ENCODE measurements around the gene UGT1A6. TPM values are rescaled to one million over a fixed set of nuclear protein-coding genes. Genes with fewer than 3 reads are reported as not detected.

The UGT1A6 gene
- polyA plus RNA-seq, 2 of the 4 experiments (the other 2 are of a cell fraction), result 2.5 to 3.5 TPM

GRCh38 chr2:233679196-233679595 is 13.5 kb upstream of the UGT1A6 start:
- Histone ChIP-seq H3K4me3 (no peak overlapping the region), H3K4me2 (no peak overlapping the region), H3K9me3 (no peaks in the 10 kb centered on the region; the same call in 1 of the 3 replicates), H3K27ac (peak overlapping the region; percentile 44 to 80; a peak in 3 of 6 replicates), H3K4me1 (peaks cover 16% of the 10 kb centered on the region; the same call in 1 of the 3 replicates)
- no peak for FAIRE-seq
- WGBS (ENCODE audit: missing lambda C conversion rate), result 87% methylated on average over 4 of the region's 4 CpGs
- TF ChIP-seq ZSCAN20 (CRISPR knock-in tag; IDR thresholded peaks at IDR 0.05), result no peak
- no peak for TF ChIP-seq NPAS2 (CRISPR knock-in tag; IDR thresholded peaks at IDR 0.05; ENCODE audit: borderline replicate concordance)
- no peak for TF ChIP-seq REST (IDR thresholded peaks at IDR 0.05)
- no peak for TF ChIP-seq GATA3 (IDR thresholded peaks at IDR 0.05; ENCODE audit: borderline replicate concordance)
- no peak for TF ChIP-seq SMC3 (IDR thresholded peaks at IDR 0.05)
- TF ChIP-seq BCL3 (IDR thresholded peaks at IDR 0.05), result no peak
- TF ChIP-seq POLR2A (IDR thresholded peaks at IDR 0.05; ENCODE audit: low read length), result no peak
- no peak for TF ChIP-seq POLR2AphosphoS2 (conservative IDR thresholded peaks at IDR 0.05; ENCODE audit: low read length)
- no peak for TF ChIP-seq RNF2 (IDR thresholded peaks at IDR 0.05; ENCODE audit: borderline replicate concordance, low read depth)
- TF ChIP-seq HMGXB4 (CRISPR knock-in tag; IDR thresholded peaks at IDR 0.05; ENCODE audit: borderline replicate concordance), result no peak
- no peak for TF ChIP-seq ZNF302 (CRISPR knock-in tag; IDR thresholded peaks at IDR 0.05)
- POLR2A ChIA-PET, result no interaction called here
- no peak for ATAC-seq
- CTCF ChIA-PET, result interaction anchor here (1.4 kb wide), 1 partner anchor 9 kb away, joined by 3 read pairs; no protein-coding TSS in a partner anchor
- no peak for DNase-seq (ENCODE audit: low read depth in 1 of 2, low spot score in 1 of 2)

GRCh38 chr2:233680361-233681045 is 12.2 kb upstream of the UGT1A6 start:
- Histone ChIP-seq H3K9me3 (peaks cover 5% of the 10 kb centered on the region), H3K27ac (peak overlapping the region; percentile 44 to 80; a peak in 5 of 6 replicates), H3K4me2 (no peak overlapping the region), H3K4me3 (no peak overlapping the region), H3K4me1 (peaks cover 16% of the 10 kb centered on the region; the same call in 1 of the 3 replicates)
- DNase-seq (ENCODE audit: low read depth in 1 of 2, low spot score in 1 of 2) (no peak), ATAC-seq (peak in 1 of 2 experiments; percentile 26; a peak in 2 of 6 replicates), FAIRE-seq (no peak)
- ChIA-PET CTCF (interaction anchor here (0.6 to 1.8 kb wide), 5 partner anchors 8 to 518 kb away, joined by 3 to 4 read pairs (median 3); no protein-coding TSS in a partner anchor), POLR2A (no interaction called here)
- WGBS (ENCODE audit: missing lambda C conversion rate), result 91% methylated on average over 4 of the region's 4 CpGs
- TF ChIP-seq NFE2L2 (conservative IDR thresholded peaks at IDR 0.05; ENCODE audit: low read length) (no peak), ZC3H11A (IDR thresholded peaks at IDR 0.05) (no peak), ZFP36 (IDR thresholded peaks at IDR 0.05; ENCODE audit: borderline replicate concordance, partially characterized antibody) (no peak), MAX (IDR thresholded peaks at IDR 0.05) (no peak), RAD21 (conservative IDR thresholded peaks at IDR 0.05 in 1 of 2, IDR thresholded peaks at IDR 0.05 in 1 of 2) (no peak), ZNF302 (CRISPR knock-in tag; IDR thresholded peaks at IDR 0.05) (no peak), HOXB5 (CRISPR knock-in tag; IDR thresholded peaks at IDR 0.05) (no peak), HES2 (IDR thresholded peaks at IDR 0.05) (no peak), KDM5A (IDR thresholded peaks at IDR 0.05) (no peak), HEYL (CRISPR knock-in tag; IDR thresholded peaks at IDR 0.05) (no peak), GATA3 (IDR thresholded peaks at IDR 0.05; ENCODE audit: borderline replicate concordance) (no peak), PHF8 (IDR thresholded peaks at IDR 0.05; ENCODE audit: borderline replicate concordance, low read depth) (no peak)

Measured in A549 (cell line).